ENCODE data around the gene ST6GALNAC6. TPM values are rescaled to one million over a fixed set of nuclear protein-coding genes. Genes with fewer than 3 reads are reported as not detected.

ST6GALNAC6 gene
- total RNA-seq, 4 donors from 2014 or later, result 101 to 287 (median 176) TPM

DNA sequence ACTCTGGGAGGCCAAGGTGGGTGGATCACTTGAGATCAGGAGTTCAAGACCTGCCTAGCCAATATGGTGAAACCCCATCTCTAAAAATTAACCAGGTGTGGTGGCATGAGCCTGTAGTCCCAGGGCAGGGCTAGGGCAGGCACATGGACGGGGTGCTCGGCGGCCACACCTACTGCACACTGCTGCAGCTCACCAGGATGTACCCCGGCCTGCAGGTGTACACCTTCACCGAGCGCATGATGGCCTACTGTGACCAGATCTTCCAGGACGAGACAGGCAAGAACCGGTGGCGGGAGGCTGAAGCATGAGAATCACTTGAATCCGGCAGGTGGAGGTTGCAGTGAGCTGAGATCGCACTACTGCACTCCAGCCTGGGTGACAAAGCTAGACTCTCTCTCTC, 14.3 kb upstream of the ST6GALNAC6 start:
- TF ChIP-seq, protein P1, sequence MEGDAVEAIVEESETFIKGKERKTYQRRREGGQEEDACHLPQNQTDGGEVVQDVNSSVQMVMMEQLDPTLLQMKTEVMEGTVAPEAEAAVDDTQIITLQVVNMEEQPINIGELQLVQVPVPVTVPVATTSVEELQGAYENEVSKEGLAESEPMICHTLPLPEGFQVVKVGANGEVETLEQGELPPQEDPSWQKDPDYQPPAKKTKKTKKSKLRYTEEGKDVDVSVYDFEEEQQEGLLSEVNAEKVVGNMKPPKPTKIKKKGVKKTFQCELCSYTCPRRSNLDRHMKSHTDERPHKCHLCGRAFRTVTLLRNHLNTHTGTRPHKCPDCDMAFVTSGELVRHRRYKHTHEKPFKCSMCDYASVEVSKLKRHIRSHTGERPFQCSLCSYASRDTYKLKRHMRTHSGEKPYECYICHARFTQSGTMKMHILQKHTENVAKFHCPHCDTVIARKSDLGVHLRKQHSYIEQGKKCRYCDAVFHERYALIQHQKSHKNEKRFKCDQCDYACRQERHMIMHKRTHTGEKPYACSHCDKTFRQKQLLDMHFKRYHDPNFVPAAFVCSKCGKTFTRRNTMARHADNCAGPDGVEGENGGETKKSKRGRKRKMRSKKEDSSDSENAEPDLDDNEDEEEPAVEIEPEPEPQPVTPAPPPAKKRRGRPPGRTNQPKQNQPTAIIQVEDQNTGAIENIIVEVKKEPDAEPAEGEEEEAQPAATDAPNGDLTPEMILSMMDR (IDR thresholded peaks at IDR 0.05; ENCODE audit: low read depth), result no peak

- TF ChIP-seq, protein P1 (IDR thresholded peaks at IDR 0.05; ENCODE audit: low read depth), result no peak
These were observed 13.5 kb upstream of the ST6GALNAC6 start for GRCh38 chr9:127912882-127913281.

- TF ChIP-seq, protein P1 (IDR thresholded peaks at IDR 0.05; ENCODE audit: low read depth), result no peak
These were observed 12.9 kb upstream of the ST6GALNAC6 start for GRCh38 chr9:127912296-127912695.

GRCh38 chr9:127910613-127911205, 11.3 kb upstream of the ST6GALNAC6 start:
- TF ChIP-seq, protein P1 (IDR thresholded peaks at IDR 0.05; ENCODE audit: low read depth), result no peak

DNA sequence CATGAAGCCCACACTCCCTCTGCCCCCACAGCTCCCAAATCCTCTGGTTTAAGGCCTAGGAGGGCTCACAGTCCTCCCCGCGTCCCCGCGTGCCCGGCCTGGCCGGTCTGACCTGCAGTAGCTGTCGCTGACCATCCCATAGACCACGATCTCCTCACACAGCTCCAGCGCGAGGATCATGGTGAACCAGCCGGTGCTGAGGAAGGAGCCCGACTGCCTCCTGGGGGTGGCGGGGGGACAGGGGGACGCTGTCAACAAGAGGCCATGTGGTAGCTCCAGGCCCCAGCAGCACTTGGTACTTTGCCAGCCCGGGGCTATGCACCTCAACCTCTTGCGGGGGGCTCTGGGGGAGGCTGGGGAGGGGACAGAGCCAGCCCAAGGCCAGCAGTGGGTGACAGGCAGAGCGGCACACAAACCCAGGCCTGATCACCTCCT, 10.5 kb upstream of the ST6GALNAC6 start:
- TF ChIP-seq, protein P1 (IDR thresholded peaks at IDR 0.05; ENCODE audit: low read depth), result no peak

- TF ChIP-seq, protein P1 (IDR thresholded peaks at IDR 0.05; ENCODE audit: low read depth), result no peak
These were observed 9.2 kb upstream of the ST6GALNAC6 start for GRCh38 chr9:127908660-127908926.

GRCh38 chr9:127907867-127908659, 8.7 kb upstream of the ST6GALNAC6 start:
- TF ChIP-seq, protein P1 (IDR thresholded peaks at IDR 0.05; ENCODE audit: low read depth), result no peak
